AG20443 (cell line): Measurements from ENCODE around the gene KCNJ14.
A peak's percentile ranks its signal among the peaks of the same experiment; 100 is the strongest.

Source experiments
- DNase-seq: peaks from one replicate; pipeline ENCODE4 v3.0.0; 2012; ENCODE audit warnings: low spot score, mixed read lengths

KCNJ14 gene

DNA sequence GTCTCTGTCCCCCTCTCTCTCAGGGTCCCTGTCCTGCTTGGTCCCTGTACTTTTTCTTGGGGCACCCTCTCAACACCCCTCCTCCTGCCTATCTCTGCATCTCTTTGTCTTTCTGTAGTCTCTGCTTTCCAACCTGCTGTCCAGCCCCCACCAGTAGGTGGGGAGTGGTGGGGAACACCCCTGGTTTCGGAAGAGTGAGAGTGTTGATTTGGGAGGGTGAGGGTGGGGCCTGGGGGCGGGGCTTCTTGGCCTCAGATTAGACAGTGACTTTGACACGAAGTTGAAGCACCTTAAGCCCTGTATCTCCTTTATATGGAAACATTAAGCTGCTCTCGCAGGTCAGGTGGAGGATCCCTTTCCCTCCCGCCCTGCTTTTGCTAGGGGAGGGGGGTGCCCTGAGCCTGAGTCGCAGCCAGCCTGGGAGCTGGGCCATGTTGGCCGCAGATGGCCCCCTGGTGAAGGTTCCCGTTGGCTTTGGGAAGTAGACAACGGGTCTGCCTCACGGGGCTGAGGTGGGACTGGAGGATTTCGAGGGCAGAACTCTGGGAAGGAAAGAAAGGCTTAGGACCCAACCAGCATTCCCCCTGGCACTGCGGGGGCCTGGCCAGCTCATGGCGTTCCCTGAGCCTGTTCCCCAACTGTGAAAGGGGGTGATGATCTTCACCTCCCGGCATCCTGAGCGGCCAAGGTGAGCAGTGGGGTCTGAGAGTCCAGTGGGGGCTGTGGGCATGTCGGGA, at the start of gene KCNJ14:
KCNJ14 (plus strand) TSS at position 404 of the 737 bp plus-strand sequence. CDS start 6,151 bp downstream, outside the sequence.
- DNase-seq = no peak

DNA sequence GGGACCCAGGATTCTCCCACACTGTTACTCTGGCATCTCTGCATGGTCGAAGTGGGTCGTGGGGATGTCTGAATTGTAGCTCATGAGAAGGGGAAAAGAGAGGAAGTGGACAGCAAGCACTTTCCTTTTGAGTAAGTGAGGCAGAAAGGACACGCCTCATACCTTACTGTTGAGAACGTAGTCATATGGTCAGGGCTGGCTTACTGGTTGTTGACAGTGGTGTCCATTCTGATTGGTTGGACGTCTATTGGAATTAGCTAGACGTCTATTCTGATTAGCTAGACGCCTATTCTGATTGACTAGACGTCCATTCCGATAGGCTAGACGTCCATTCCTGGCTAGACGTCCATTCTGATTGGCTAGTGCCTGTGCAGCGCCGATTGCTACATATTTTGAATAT, 49.5 kb upstream of the KCNJ14 start:
- DNase-seq = no peak

DNA sequence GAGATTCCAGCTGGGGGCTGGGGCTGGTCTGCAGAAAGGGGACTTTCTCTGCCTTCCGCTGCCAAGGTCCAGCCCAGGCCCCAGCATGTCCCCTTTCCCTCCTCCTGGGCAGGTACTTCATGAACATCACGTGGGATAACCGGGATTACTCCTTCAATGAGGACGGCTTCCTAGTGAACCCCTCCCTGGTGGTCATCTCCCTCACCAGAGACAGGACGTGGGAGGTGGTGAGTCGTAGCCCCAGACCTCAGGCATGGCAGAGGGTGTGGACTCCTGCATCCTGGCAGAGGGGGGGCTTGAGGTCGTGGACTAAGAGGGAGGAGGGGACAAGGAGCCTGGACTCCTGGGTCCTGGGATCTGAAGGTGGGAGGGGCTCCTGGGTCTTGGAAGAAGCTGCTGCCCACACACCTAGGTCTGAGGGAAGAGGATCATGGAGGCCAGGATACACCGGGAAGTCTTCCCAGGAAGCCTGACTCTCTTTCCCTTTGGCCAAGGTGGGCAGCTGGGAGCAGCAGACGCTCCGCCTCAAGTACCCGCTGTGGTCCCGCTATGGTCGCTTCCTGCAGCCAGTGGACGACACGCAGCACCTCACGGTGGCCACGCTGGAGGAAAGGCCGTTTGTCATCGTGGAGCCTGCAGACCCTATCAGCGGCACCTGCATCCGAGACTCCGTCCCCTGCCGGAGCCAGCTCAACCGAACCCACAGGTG, 41.3 kb upstream of the KCNJ14 start:
- peak; percentile 49 for DNase-seq

DNA sequence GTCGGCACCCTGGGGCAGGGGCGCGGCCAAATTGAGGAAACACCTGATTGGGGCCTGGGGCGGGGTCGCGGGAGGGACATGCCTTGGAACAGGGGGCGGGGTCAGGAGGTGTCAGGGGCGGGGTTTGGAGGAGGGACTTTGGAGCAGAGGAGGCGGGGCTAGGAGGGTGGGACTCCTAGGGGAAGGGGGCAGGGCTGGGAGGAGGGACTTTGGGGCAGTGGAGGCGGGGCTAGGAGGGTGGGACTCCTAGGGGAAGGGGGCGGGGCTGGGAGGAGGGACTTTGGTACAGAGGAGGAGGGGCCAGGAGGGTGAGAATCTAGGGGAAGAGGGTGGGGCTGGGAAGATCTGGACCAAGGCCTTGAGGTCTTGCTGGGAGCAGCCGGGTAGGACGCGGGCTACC, 40.0 kb upstream of the KCNJ14 start:
- peak; percentile 54 for DNase-seq

DNA sequence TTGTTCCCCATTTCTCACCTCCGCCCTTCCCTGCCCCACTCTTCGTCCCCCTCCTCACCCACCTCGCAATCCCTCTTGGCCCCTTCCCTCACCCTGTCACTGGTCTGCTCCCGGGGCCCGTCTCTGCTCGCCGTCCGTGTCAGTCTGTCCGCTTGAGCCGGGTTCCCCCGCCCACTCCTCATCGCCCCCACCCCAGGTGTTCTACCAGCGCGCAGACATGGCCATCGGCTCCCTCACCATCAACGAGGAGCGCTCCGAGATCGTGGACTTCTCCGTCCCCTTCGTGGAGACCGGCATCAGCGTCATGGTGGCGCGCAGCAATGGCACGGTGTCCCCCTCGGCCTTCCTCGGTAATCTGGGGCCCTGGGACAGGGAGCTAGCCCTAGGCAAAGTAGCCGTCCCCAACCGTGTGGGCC, 39.6 kb upstream of the KCNJ14 start:
- no peak for DNase-seq

DNA sequence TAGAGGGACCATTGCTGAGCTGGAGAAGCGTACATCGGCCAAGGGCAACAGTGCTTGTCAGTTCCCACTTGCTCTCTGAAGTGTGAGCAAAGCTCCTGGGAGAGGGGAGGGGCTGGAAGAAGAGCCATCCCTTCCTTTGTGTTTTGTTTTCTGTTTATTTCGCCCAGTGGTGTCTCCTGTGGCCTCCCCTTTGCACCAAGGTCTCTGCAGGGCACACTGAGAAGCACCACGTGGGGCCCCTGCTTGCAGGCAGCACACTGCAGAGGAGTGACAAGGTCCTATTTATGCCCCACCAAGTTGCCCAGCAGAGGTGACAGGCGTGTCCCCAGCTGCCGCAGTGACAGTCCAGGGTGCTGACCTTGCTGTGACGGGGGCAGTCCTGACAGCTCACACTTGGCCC, 38.0 kb upstream of the KCNJ14 start:
- no peak for DNase-seq

DNA sequence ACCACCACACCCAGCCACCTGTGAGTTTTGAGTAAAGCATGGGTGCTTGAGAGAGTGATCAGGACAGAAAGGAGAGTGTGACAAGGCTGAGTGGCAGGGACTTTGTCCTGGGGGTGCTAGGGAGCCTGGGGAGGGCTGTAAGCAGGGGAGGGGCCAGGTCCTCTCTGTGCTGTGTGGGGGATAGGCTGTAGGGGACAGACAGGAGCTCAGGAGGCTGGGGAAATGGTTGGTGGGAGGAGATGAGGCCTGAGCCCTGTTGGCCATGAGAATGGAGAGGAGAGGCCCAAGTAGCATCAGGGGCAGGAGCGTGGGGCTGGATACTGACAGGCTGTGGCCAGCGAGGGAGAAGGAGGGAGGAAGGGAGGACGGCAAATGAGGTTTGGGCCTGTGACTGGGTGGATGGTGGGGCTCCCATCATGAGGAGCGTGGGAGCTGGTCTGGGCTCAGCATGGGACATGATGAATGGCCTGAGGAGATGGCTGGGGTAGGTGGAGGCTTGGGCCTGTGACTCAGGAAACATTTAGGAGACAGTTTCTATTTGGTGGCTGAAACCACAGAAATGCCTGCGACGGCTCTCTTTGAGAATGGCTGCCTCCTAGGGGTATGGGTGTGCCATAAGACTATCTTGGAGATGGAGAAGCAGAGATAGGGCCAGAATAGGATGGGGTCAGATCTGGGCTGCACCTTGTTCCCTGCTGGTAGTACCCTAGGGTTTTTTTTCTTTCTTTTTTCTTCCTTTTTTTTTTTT, 36.9 kb upstream of the KCNJ14 start:
- DNase-seq = peak; percentile 63

DNA sequence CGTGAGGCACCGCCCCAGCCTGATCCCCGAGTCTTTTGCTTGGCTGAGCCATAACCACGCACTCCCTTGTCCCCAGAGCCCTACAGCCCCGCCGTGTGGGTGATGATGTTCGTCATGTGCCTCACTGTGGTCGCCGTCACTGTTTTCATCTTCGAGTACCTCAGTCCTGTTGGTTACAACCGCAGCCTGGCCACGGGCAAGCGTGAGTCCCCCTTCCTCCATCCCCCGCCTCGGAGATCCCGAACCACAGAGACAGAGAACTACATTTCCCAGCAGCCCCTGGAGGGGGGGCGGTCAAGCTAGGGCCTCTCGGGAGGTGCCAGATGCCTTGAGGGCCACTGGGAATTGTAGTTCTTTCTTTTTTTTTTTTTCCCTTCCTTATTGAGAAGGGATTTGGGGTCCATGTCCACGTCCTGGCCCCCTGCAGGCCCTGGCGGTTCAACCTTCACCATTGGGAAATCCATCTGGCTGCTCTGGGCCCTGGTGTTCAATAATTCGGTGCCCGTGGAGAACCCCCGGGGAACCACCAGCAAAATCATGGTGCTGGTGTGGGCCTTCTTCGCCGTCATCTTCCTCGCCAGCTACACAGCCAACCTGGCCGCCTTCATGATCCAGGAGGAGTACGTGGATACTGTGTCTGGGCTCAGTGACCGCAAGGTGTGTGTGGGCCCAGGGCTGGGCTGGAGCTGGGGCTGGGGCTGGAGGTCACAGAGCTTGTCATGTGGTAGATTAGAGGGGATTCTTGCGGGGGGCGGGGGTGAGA, 36.0 kb upstream of the KCNJ14 start:
- DNase-seq = peak; percentile 58

DNA sequence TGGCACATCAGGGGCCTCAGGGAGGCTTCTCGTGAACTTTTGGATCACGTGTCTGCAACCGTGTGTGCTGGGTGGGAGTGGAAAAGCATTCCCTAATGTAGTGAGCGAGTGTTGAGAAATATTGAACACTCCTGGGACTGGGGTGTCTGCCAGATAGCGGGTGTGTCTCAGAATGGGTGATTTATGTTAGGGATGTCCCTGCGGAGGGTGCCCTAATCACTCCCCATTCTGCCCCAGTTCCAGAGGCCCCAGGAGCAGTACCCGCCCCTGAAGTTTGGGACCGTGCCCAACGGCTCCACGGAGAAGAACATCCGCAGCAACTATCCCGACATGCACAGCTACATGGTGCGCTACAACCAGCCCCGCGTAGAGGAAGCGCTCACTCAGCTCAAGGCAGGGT, 33.8 kb upstream of the KCNJ14 start:
- no peak for DNase-seq

DNA sequence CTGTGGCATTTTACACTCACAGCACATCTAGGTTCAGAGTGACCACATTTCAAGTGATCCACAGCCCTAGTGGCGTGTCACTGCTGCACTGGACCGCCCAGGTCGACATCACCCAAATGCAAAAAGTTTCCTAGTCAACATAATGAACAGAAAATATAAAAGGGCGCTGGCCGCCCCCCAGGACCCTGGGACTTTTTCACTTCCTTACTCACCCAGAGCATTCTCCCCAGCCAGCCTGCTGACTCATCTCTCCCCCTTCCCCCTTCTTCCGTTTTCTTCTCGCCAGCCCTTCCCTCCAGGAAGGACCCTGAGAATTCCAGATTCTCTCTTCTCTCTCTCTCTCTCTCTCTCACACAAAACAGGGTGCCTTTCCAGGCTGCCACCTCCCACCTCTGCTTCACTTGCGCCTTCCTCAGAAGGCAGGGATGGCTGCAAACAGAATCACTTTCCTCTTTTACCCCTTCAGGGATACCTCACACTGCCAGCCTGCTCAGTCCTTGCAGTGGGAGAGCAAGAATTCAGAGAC, 30.6 kb upstream of the KCNJ14 start:
- peak; percentile 61 for DNase-seq

DNA sequence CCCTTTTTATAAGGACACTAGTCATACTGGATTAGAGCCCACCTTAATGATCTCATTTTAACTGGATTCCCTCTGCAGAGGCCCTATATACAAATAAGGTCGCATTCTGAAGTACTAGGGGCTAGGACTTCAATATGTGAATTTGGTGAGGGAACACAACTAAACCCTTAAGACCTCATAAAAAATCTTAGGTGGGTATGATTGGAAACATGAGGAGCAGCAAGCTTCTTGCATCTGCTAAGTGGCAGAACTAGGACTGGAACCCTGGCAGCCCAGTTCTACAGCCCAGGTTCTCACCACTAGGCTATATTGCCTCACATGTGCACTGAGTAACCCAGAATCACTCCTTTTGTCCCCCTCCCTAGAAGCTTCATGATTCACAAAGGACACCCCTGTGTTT, 26.7 kb upstream of the KCNJ14 start:
- DNase-seq = no peak

DNA sequence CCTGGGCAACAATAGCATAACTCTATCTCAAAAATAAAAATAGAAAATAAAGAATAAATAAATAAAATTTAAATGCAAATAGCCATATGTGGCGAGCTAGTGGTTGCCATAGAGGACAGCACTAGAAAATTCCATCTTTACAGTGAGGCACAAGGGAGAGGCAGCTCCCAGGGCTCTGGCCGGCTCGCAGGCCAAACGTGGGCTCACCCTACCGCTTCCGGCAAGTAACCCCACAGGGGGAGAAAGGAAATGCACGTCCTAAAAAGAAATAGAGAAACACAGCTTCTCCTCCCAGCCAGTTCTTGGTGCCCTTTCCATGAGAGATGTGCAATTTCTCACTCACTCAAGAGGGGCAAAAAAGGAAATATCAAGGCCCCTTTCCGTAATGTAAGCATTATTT, 22.0 kb upstream of the KCNJ14 start:
- no peak for DNase-seq

DNA sequence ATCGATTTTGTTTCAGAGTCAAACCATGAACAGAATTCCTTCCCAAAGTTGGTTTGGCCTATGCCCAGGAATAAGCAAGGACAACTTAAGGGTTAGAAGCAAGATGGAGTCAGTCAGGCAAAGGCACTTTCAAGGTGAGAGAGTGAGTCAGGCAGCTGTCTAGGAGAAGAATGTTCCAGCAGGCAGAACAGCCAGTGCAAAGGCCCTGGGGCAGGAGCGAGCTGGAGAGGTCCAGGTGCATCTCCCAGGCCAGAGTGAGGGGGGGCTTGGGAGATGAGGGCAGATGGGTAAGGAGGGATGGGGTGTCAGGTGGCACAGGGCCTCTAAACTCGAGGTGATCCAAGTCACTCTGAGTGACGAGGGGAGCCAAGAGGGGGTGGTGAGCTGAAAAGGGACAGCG, 18.8 kb upstream of the KCNJ14 start:
- no peak for DNase-seq

DNA sequence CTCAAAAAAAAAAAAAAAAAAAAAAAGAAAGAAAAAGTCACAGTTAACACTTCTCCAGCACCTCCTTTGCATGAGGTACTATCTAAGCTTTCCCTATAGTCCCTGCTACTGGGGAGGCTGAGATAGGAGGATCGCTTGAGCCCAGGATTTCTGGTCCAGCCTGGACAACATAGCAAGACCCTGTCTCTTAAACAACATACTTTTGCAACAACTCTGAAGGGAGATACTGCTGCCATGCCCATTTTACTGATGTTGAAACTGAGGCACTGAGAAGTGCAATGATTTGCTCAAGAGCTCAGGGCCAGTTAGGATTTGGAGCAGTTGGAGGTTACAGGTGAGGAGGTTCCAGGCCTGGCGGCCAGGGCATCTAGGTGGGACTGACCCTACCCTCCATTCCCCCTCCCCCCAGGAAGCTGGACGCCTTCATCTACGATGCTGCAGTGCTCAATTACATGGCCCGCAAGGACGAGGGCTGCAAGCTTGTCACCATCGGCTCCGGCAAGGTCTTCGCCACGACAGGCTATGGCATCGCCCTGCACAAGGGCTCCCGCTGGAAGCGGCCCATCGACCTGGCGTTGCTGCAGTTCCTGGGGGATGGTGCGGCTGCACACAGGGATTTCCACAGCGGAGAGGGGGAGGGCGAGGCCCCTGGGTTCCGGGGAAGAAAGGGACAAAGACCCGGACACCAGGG, 13.9 kb upstream of the KCNJ14 start:
- DNase-seq = no peak

DNA sequence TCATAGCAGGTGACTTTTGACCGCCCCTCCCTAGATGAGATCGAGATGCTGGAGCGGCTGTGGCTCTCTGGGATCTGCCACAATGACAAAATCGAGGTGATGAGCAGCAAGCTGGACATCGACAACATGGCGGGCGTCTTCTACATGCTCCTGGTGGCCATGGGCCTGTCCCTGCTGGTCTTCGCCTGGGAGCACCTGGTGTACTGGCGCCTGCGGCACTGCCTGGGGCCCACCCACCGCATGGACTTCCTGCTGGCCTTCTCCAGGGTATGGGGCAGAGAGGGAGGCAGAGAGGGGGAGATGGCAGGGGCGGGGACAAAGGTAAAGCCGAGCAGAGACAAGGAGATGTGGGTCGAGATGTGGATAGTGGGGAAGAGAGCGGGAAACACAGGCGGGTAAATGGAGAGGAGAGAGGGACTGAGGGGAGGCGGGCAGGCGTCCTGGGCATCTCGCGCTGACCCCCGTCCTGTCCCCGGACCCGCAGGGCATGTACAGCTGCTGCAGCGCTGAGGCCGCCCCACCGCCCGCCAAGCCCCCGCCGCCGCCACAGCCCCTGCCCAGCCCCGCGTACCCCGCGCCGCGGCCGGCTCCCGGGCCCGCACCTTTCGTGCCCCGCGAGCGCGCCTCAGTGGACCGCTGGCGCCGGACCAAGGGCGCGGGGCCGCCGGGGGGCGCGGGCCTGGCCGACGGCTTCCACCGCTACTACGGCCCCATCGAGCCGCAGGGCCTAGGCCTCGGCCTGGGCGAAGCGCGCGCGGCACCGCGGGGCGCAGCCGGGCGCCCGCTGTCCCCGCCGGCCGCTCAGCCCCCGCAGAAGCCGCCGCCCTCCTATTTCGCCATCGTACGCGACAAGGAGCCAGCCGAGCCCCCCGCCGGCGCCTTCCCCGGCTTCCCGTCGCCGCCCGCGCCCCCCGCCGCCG, 13.0 kb upstream of the KCNJ14 start:
- DNase-seq = no peak

DNA sequence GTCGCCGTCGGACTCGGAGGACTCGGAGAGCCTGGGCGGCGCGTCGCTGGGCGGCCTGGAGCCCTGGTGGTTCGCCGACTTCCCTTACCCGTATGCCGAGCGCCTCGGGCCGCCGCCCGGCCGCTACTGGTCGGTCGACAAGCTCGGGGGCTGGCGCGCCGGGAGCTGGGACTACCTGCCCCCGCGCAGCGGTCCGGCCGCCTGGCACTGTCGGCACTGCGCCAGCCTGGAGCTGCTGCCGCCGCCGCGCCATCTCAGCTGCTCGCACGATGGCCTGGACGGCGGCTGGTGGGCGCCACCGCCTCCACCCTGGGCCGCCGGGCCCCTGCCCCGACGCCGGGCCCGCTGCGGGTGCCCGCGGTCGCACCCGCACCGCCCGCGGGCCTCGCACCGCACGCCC, 12.1 kb upstream of the KCNJ14 start:
- no peak for DNase-seq

DNA sequence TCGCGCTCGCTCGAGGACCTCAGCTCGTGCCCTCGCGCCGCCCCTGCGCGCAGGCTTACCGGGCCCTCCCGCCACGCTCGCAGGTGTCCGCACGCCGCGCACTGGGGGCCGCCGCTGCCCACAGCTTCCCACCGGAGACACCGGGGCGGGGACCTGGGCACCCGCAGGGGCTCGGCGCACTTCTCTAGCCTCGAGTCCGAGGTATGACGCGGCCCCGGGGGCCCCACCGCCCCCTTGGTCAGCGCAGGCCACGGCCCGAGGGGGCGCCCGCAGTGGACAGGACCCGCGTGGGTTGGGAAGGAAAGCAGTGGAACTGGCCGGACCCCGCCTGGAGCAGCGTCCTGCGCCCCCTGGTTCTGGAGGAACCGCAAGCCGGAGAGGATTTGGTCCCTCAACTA, 11.6 kb upstream of the KCNJ14 start:
- DNase-seq = no peak

DNA sequence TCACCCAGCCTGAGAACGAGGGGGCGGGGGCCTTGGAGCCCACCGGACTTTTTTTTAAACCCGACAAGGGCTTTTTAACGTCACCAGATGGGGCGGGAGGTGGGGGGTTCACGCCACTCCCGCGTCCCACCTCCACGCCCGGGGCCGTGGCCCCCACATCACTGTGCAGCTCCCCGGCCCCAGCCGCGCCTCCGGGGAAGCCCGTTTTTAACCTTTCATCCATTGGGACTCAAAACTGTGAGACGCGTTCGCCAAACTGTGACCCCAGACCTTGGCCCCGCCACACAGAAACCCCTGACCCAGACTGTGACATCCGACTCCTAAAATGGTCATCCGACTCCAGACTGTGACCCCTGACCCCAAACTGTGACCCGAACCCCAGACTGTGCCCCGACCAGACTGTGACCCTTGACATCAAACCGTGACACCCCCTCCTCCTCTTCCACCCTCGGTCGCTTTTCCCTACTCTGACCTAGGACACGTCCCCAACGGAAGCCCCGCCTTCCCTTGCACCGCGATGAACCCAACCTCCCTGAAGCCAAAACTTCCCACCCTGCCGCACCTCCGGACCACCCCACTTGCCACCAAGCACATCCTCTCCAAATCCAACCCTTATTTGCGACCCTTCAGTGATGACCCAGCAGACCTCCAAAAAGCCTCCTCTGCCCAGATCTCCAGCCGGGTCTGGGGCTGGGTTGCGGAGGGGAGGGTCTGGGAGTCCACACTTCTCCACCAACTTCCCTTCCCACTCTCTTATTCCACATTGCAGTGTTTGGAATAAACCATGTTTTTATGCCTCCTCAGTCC, 11.0 kb upstream of the KCNJ14 start:
- DNase-seq = no peak

DNA sequence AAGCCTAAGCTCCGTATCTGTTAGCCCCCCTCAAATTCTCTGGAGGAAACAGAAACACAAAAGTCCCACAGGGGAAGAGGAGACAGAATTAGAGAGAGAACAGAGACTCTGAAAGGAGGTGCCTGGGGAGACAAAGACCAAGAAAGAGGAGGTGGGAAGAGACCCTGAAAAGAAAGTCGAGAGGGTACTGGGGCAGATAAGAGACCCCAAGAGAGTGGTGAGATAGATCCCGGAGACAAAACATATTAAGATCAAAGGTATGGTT, 10.5 kb upstream of the KCNJ14 start:
- DNase-seq = no peak

DNA sequence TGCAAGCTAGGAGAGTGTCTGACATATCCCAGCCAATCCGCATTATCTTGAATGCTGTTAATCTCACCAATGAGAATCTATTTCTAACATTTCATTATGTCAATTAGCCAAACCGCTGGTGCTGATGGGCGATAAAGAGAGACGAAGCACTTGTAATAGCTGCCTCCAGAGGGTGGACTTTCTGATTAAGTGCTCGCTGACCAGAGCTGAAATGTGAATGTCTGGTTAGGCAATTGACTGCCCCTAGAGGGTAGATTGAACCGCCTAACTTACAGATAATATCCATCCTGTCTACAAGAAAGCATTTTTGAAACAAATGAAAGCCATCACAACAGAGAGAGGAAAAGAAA, 10.1 kb upstream of the KCNJ14 start:
- peak; percentile 90 for DNase-seq
